SK-N-SH (cell line): ENCODE measurements around the gene MEIS2. TPM values are rescaled to one million over a fixed set of nuclear protein-coding genes. Genes with fewer than 3 reads are reported as not detected.

Experiments
- CTCF ChIA-PET: fragments of 300-600, 350-600 bp; formaldehyde crosslinking; extraction: SDS; loops from one replicate; lab custom pipeline; 2021; lab: Yijun Ruan, JAX
- POLR2A ChIA-PET: fragments of 350-600 bp; sonication (Branson Sonifier 250); formaldehyde crosslinking; extraction: SDS; loops from one replicate; lab custom pipeline; 2020; ENCODE audit warnings: antibody characterized with exemption, inconsistent platforms; lab: Yijun Ruan, JAX
- DNase-seq: peaks from one replicate; pipeline ENCODE4 v3.0.0; 2012
- H2AFZ ChIP-seq: fragments of 200-600 bp; sonication (generic); 2 replicates; pipeline ENCODE4 v1.8.1; 2016; ENCODE audit warnings: antibody characterized with exemption, mild to moderate bottlenecking, low read depth
- H3F3A ChIP-seq: fragments of 200-600 bp; sonication (generic); replicated peaks from 2 replicates; pipeline ENCODE3; 2016; ENCODE audit warnings: antibody characterized with exemption, mild to moderate bottlenecking; ENCODE audit not compliant: insufficient read depth
- H3K27ac ChIP-seq, 2 experiments: fragments of 200-500 bp in 1 of 2; fragments of 200-600 bp in 1 of 2; sonication (Bioruptor generic) in 1 of 2; sonication (generic), shearing (Covaris generic) in 1 of 2; 2 replicates each; pipeline versions ENCODE4 v1.5.1 to v1.6.1; 2014 to 2016; ENCODE audit warnings: low read depth in 2 of 2, inconsistent platforms in 1 of 2, low read length in 1 of 2, mild to moderate bottlenecking in 1 of 2, mixed read lengths in 1 of 2
- H3K27me3 ChIP-seq: fragments of 200-600 bp; sonication (generic), shearing (Covaris generic); 2 replicates; pipeline ENCODE4 v1.6.1; 2016; ENCODE audit warnings: mixed run types; ENCODE audit not compliant: insufficient read depth
- H3K36me3 ChIP-seq, 2 experiments: fragments of 200-500 bp in 1 of 2; fragments of 200-600 bp in 1 of 2; sonication (Bioruptor generic) in 1 of 2; sonication (generic) in 1 of 2; replicated peaks in 1 of 2; 2 replicates each; pipeline versions ENCODE3 to v1.5.1; 2014 to 2016; ENCODE audit warnings: low read length in 1 of 2, mild to moderate bottlenecking in 1 of 2; ENCODE audit not compliant: insufficient read depth in 2 of 2, control insufficient read depth in 1 of 2
- H3K4me1 ChIP-seq, 2 experiments: fragments of 200-500 bp in 1 of 2; fragments of 200-600 bp in 1 of 2; sonication (Bioruptor generic) in 1 of 2; sonication (generic), shearing (Covaris generic) in 1 of 2; 2 replicates each; pipeline versions ENCODE4 v1.5.1 to v1.6.1; 2014 to 2016; ENCODE audit warnings: low read depth in 1 of 2, low read length in 1 of 2, mixed run types in 1 of 2; ENCODE audit not compliant: insufficient read depth in 2 of 2, control insufficient read depth in 1 of 2
- H3K4me2 ChIP-seq: fragments of 200-600 bp; sonication (generic), shearing (Covaris generic); 2 replicates; pipeline ENCODE4 v1.6.1; 2017; ENCODE audit warnings: mixed run types
- H3K4me3 ChIP-seq, 2 experiments: fragments of 200-500 bp in 1 of 2; fragments of 200-600 bp in 1 of 2; sonication (Bioruptor generic) in 1 of 2; sonication (generic), shearing (Covaris generic) in 1 of 2; 2 replicates each; pipeline versions ENCODE4 v1.5.1 to v1.8.1; 2014 to 2016; ENCODE audit warnings: low read depth in 2 of 2, inconsistent platforms in 1 of 2, low read length in 1 of 2, mild to moderate bottlenecking in 1 of 2, mixed read lengths in 1 of 2, moderate library complexity in 1 of 2
- H3K79me2 ChIP-seq: fragments of 200-600 bp; sonication (generic); 2 replicates; pipeline ENCODE4 v1.8.1; 2017; ENCODE audit warnings: mild to moderate bottlenecking; ENCODE audit not compliant: insufficient read depth
- H3K9ac ChIP-seq: fragments of 200-600 bp; sonication (generic); 2 replicates; pipeline ENCODE4 v1.6.1; 2017; ENCODE audit warnings: mixed run types
- H3K9me2 ChIP-seq: fragments of 200-600 bp; sonication (generic); 2 replicates; pipeline ENCODE4 v1.6.1; 2017; ENCODE audit warnings: mixed run types
- H3K9me3 ChIP-seq: fragments of 200-600 bp; sonication (generic); 2 replicates; pipeline ENCODE4 v1.6.1; 2017; ENCODE audit warnings: mixed run types, mild to moderate bottlenecking, moderate library complexity
- H4K20me1 ChIP-seq: fragments of 200-600 bp; sonication (generic); 2 replicates; pipeline ENCODE4 v1.6.1; 2017; ENCODE audit warnings: mild to moderate bottlenecking, mixed run types; ENCODE audit not compliant: insufficient read depth
- ELF1 ChIP-seq: IDR thresholded peaks from 2 replicates; pipeline ENCODE4 v1.4.0; 2012
- GATA2 ChIP-seq: sonication (generic); formaldehyde crosslinking; IDR thresholded peaks from 2 replicates; pipeline ENCODE4 v1.5.0; 2020; ENCODE audit warnings: mild to moderate bottlenecking, missing genetic modification reagents
- IRF3 ChIP-seq: fragments of 150-350 bp; IDR thresholded peaks from 2 replicates; pipeline ENCODE4 v1.6.1; 2016; ENCODE audit warnings: mild to moderate bottlenecking, low read depth, low read length
- PBX3 ChIP-seq: IDR thresholded peaks from 2 replicates; pipeline ENCODE4; 2012
- REST ChIP-seq: IDR thresholded peaks from 2 replicates; pipeline ENCODE4 v1.6.1; 2012; ENCODE audit warnings: mild to moderate bottlenecking, low read depth, low read length, moderate library complexity
- SIN3A ChIP-seq: IDR thresholded peaks from 2 replicates; pipeline ENCODE4 v1.6.1; 2012; ENCODE audit warnings: low read depth, mild to moderate bottlenecking, low read length, moderate library complexity, borderline replicate concordance
- TAF1 ChIP-seq: IDR thresholded peaks from 2 replicates; pipeline ENCODE4 v1.6.1; 2012; ENCODE audit warnings: low read depth, mild to moderate bottlenecking, low read length, moderate library complexity, borderline replicate concordance
- WGBS: methylation state at CpG from one replicate; pipeline ENCODE4 v1.1.6; 2017; ENCODE audit warnings: low lambda C conversion rate; 5-methylcytosine and 5-hydroxymethylcytosine counted together
- polyA plus RNA-seq, 3 experiments: library from polyadenylated mRNA; depleted of rRNA; stranded (reverse); fragments of >200 nt; gene quantifications; 2 replicates each; pipeline ENCODE4 v1.2.3, GENCODE V29; 2012

The MEIS2 gene
- polyA plus RNA-seq, 1 of the 3 experiments (the other 2 are of a cell fraction), result 146 TPM

- H3K27me3 ChIP-seq, result no peaks in the 10 kb centered on the region
- no peak overlapping the region for H3K9ac ChIP-seq
- no peak for DNase-seq
- H3K36me3 ChIP-seq, result peaks cover 34 to 62% of the 10 kb centered on the region in 2 experiments
- peaks cover 89% of the 10 kb centered on the region for H3K79me2 ChIP-seq
- no peaks in the 10 kb centered on the region for H3F3A ChIP-seq
- no peak overlapping the region for H2AFZ ChIP-seq
- H3K4me1 ChIP-seq, result peaks cover 7 to 40% of the 10 kb centered on the region in 2 experiments; a peak in 3 of 4 replicates
- no peak overlapping the region for H3K4me2 ChIP-seq
- no peaks in the 10 kb centered on the region for H3K9me2 ChIP-seq
- WGBS, result 80% methylated on average over 5 of the region's 5 CpGs
- POLR2A ChIA-PET, result no interaction called here
- no peaks in the 10 kb centered on the region for H3K9me3 ChIP-seq
- CTCF ChIA-PET, result no interaction called here
- TF ChIP-seq REST, result no peak
- no peak for TF ChIP-seq SIN3A
- TF ChIP-seq TAF1, result no peak
- TF ChIP-seq PBX3, result no peak
- TF ChIP-seq IRF3, result no peak
- peaks cover 71% of the 10 kb centered on the region for H4K20me1 ChIP-seq
- H3K4me3 ChIP-seq, result no peak overlapping the region
- no peak overlapping the region; a peak in 1 of 4 replicates for H3K27ac ChIP-seq
Measured at GRCh38 chr15:36905908-36906307, 194.4 kb downstream of the MEIS2 start.

GRCh38 chr15:36904715-36905114, 195.6 kb downstream of the MEIS2 start:
- no peaks in the 10 kb centered on the region for H3K9me3 ChIP-seq
- H3K27ac ChIP-seq, result no peak overlapping the region; a peak in 1 of 4 replicates
- CTCF ChIA-PET, result no interaction called here
- H4K20me1 ChIP-seq, result peaks cover 83% of the 10 kb centered on the region
- H3K27me3 ChIP-seq, result no peaks in the 10 kb centered on the region
- H3K4me2 ChIP-seq, result no peak overlapping the region
- no peak overlapping the region for H2AFZ ChIP-seq
- no peaks in the 10 kb centered on the region for H3K9me2 ChIP-seq
- TF ChIP-seq ELF1, result no peak
- TF ChIP-seq GATA2 (CRISPR knock-in tag), result 0 out of 2 replicates have a peak, but pooled peaks have one; percentile 22
- TF ChIP-seq, all 33 proteins: peak for 1
- WGBS, result 61% methylated on average over 3 of the region's 3 CpGs
- DNase-seq, result no peak
- Histone ChIP-seq H3F3A (peaks cover 5% of the 10 kb centered on the region), H3K79me2 (peaks cover 90% of the 10 kb centered on the region), H3K36me3 (peaks cover 40 to 63% of the 10 kb centered on the region in 2 experiments), H3K4me3 (no peak overlapping the region), H3K9ac (no peak overlapping the region), H3K4me1 (peaks cover 12 to 45% of the 10 kb centered on the region in 2 experiments; a peak in 3 of 4 replicates)
- POLR2A ChIA-PET, result no interaction called here
